Right forelimb (tissue), 1 donor: ENCODE measurements around the gene PRMT7.

ENCODE experiments used
- DNase-seq: peaks from one replicate; pipeline ENCODE4 v3.0.0-alpha.2; 2018

Gene PRMT7

GRCh38 chr16:68350813-68351350 is 40.1 kb downstream of the PRMT7 start:
- no peak for DNase-seq

GRCh38 chr16:68351463-68351862 is 40.6 kb downstream of the PRMT7 start:
- DNase-seq: no peak

- no peak for DNase-seq
Measured at GRCh38 chr16:68351991-68352431, 41.2 kb downstream of the PRMT7 start.

- no peak for DNase-seq
Measured at GRCh38 chr16:68353366-68353765, 42.5 kb downstream of the PRMT7 start.

DNA sequence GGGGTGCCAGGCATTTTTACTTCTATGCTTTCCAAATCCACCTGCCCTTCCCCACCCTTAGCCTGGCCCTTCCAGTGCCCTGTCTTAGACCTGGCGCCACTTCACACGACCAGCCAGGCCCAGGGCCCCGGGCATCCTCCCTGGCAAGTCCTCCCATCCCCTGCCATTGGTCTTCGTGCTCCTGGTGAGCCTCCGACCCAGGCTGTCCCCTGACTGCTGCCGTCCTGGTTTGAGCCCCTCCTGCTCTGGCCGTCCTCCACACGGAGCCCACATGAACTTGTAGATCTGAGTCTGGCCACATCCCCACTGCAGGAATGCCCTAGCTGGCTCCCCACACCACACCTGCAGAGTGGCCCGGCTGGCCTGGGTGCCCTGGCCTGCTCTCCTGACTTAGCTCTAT is 44.0 kb downstream of the PRMT7 start:
- no peak for DNase-seq

- no peak for DNase-seq
Measured at GRCh38 chr16:68355447-68356248, 44.8 kb downstream of the PRMT7 start.

- no peak for DNase-seq
Measured at GRCh38 chr16:68356249-68356918, 45.6 kb downstream of the PRMT7 start.

GRCh38 chr16:68356919-68357286 is 46.1 kb downstream of the PRMT7 start:
- DNase-seq: no peak

GRCh38 chr16:68357521-68357922 is 46.7 kb downstream of the PRMT7 start:
- no peak for DNase-seq

- no peak for DNase-seq
Measured at GRCh38 chr16:68357923-68358322, 47.1 kb downstream of the PRMT7 start.

DNA sequence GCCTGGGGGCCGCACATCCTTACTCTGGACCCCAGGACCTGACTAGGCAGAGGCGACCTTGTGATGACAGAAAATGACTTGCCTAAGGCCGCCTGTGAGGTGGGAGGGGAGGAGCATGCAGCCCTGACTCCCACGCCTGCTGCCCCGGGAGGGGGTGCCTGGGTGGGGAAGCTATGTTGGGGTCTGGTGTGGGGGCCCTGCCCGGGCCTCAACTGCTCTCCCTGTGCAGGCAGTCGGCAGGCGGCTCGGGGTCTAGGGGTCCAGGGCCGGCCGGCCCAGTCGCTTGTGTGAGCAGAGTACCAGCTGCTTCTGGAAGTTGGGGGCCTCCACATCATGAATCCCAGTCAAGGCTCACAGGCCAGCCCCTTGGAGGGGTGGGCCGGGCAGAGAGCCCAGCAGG is 48.1 kb downstream of the PRMT7 start:
- DNase-seq: no peak

- no peak for DNase-seq
Measured at GRCh38 chr16:68359398-68360191, 48.8 kb downstream of the PRMT7 start.

DNA sequence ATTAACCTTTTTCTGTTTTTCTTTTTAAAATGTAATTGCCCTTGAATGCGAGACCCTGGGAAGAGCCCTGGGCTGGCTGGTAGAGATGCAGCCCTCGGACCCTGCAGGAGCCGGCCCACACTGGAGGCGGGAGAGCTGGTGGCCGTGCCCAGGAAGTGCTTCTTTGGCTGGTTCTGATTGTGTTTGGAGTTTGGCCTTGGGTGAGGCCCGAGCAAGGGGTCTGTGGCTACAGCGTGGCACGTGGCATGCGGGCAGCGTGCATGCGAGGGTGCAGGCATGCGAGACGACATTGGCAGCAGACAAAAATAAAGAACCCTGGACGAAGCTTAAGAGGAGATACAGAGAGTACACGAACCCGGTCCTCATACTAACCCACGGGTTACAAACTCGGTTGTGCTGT is 49.7 kb downstream of the PRMT7 start:
- DNase-seq: no peak

DNA sequence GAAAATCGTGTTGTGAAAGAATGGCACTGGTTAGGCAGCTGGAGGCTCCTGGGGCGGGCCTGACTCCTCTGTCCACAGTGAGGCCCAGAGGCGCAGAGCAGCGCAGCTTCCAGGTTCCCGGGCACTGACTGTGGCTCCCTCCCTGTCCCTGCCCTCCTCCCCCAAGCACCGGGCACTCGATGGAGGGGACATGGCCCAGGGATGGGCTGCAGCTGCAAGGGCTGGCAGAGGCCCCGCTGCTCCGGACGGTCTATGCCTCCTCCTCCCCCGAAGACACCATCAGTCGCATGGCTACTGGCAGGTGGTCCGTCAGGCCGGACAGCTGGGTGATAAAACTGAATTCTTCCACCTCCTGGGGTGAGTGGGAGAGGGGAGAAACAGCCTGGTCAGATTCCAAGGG is 50.1 kb downstream of the PRMT7 start:
- DNase-seq: no peak

- DNase-seq: no peak
Measured at GRCh38 chr16:68361485-68361884, 50.7 kb downstream of the PRMT7 start.

GRCh38 chr16:68362262-68362913 is 51.6 kb downstream of the PRMT7 start:
- no peak for DNase-seq

- DNase-seq: no peak
Measured at GRCh38 chr16:68362947-68363657, 52.3 kb downstream of the PRMT7 start.

DNA sequence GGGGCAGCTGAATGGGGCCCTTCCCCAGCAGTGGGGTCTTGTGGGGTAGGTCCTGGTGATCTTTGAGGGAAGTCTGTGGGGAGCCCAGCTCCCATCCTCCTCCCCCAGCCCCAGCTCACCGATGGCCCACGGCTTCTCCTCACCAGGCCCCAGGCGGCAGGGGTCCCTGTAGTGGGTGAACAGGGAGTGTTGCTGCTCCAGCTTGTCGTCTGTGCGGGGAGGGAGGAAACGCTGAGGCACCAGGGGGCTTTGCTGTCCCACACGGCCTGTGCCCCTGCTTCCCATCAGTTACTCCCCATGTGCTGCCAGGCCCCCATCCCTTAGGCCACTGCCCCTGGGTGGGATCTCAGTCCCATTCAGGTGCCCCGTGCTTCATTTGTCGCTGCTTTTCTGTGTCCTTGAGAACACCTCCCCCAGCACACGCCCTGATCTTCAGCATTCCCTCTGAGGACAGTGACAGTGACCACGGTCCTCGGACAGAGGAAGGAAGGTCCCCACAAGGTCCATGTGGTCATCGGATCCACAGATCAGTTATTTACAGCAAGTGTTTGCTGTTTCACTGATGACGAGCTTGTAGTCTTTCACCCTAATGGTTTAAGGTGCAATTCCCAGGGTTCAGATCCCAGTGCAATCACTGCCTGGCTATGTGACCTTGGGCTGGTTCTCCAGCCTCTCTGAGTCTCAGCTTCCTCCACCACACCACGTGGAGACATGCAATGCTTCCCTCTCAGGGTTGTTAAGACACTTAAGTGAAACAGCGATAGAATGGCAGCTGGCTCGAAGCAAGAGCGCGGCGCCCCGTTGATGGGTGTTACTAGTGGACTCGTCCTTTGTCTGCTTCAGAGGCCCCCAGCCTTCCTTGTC is 53.1 kb downstream of the PRMT7 start:
- DNase-seq: no peak

GRCh38 chr16:68364561-68364998 is 53.8 kb downstream of the PRMT7 start:
- DNase-seq: no peak

DNA sequence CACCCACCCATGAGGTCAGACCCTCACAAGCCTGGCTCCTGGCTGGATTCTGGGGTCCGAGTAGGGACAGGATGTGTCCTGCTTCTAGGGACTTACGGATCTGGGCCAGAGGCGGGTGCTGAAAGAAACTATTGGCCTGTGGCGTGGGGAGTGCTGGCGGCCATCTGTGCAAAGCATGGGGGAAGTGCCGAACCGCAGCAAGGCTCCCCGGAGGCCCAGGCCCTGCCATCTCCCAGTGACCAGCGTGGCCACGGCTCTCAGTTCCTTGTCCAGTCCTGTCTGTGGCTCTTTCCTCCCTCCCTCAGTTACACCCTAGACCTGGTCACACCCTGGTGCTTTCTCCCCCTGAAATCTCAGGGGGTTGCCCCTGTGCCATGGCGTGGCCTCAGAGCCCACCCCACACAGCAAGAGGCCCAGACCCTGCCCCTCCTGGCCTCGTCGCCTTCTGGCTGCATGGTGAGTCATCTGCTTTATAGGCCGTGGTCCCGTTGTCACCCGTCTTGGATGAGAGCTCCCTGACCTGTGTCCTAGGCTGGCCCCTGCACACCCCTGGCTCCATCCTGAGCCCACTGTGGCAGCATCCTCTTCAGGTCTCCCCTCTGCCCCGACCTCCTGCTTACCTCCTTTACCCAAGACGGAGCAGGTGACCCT is 54.5 kb downstream of the PRMT7 start:
- no peak for DNase-seq

DNA sequence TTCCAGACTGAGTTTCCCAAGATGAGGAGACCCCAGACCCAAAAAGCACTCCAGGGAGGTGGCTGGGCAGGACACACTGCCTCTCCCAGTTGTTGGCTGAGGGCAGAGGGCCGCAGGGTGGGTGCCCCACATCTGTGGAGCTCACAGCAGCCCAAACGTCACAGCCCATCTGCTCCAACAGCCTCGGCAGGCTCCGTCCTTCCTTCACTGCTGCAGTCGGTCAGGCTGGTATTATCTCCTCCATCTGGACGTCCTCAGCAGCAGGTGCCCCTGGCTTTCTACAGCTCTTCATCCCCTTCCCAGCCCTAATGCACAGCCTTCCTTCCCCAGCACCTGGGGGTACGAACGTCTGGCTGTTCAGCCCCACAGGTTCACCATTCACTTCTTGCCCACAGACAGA is 55.2 kb downstream of the PRMT7 start:
- DNase-seq: no peak
